GM19328 (cell line): ENCODE measurements around the gene PUS3.
A peak's percentile ranks its signal among the peaks of the same experiment; 100 is the strongest.

Experiments used
- ATAC-seq: cut with Tn5 transposase; IDR thresholded peaks from one replicate; pipeline ENCODE4 v1.9.1; 2021; ENCODE audit warnings: mild to moderate bottlenecking, moderate library complexity; ENCODE audit not compliant: unreplicated experiment

PUS3 gene, protein sequence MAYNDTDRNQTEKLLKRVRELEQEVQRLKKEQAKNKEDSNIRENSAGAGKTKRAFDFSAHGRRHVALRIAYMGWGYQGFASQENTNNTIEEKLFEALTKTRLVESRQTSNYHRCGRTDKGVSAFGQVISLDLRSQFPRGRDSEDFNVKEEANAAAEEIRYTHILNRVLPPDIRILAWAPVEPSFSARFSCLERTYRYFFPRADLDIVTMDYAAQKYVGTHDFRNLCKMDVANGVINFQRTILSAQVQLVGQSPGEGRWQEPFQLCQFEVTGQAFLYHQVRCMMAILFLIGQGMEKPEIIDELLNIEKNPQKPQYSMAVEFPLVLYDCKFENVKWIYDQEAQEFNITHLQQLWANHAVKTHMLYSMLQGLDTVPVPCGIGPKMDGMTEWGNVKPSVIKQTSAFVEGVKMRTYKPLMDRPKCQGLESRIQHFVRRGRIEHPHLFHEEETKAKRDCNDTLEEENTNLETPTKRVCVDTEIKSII

DNA sequence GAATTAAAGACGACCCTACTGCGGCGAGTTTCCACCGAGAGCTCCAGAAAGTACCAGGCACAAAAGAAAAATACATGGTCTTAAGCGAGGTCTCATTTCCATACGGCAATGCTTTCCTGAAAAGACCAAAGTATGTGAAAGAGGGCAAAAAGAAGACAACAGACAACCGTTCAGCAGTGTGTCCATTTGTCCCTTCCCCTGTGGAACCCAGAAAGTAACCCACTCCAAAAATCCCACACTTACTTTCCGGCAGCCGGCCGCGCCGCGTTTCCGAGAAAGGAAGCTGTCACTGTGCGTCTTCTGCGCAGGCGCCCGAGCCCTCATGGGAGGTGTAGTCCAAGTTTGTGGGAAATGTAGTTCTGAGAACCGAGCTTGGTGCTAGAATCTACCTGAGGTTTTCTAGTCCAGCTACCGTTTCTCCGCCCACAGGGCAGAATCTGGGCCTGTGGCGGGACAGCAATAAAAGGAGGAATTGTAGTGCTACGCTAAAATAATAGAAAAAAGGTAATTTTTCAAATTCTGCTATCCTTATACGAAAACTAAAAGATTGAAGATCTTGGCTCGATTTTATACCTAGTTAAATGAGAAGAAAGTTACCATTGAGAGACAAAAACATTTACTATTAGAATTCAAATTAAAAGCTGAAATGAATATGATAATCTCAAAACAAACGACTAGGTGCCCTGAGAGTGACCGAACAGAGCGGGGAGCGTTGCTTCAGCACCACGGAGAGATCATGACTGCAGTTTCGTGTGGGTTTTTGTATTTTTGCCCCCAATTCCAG is at the start of gene PUS3:
TSS of gene PUS3 (minus strand) at position 280 of the 784 bp plus-strand sequence. CDS start 6,922 bp downstream, outside the sequence.
- ATAC-seq = peak; percentile 93

DNA sequence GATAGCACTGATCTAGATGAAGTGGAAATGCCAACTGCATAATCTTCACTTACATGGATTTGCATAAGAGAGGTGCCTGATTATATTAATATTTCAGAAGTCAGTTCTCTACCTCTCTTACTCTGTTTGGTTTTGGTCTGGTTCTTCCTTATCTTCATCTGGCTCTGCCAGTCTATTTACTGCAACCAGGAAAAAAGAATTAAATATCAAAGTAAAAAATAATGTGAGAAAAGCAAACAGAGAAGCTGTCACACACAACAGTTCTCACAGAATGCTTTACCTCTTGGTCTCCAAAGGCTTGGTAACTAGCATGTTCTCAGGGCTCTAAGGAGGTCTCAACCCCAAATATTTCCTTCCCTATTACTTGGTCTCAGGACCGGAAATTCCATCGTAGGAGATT is 49.6 kb upstream of the PUS3 start:
- ATAC-seq = no peak

DNA sequence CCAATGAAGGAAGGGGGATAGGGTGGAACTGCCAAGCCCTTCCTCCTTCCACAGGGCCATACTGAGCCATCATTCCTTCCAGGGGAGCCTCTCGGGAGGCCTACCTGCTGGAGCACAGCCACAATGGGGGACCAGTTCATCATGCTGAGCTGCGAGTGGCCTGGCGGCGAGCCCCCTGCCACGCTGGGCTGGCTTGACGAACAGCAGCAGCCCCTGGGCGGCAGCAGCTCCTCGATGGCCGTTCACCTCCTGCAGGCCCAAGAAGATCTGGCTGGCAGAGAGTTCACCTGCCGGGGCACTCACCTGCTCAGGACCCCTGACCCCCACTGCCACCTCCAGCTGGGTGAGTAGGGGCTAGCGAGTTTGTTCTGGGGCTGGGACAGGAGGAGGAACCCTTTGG is 48.7 kb upstream of the PUS3 start:
- ATAC-seq = no peak

DNA sequence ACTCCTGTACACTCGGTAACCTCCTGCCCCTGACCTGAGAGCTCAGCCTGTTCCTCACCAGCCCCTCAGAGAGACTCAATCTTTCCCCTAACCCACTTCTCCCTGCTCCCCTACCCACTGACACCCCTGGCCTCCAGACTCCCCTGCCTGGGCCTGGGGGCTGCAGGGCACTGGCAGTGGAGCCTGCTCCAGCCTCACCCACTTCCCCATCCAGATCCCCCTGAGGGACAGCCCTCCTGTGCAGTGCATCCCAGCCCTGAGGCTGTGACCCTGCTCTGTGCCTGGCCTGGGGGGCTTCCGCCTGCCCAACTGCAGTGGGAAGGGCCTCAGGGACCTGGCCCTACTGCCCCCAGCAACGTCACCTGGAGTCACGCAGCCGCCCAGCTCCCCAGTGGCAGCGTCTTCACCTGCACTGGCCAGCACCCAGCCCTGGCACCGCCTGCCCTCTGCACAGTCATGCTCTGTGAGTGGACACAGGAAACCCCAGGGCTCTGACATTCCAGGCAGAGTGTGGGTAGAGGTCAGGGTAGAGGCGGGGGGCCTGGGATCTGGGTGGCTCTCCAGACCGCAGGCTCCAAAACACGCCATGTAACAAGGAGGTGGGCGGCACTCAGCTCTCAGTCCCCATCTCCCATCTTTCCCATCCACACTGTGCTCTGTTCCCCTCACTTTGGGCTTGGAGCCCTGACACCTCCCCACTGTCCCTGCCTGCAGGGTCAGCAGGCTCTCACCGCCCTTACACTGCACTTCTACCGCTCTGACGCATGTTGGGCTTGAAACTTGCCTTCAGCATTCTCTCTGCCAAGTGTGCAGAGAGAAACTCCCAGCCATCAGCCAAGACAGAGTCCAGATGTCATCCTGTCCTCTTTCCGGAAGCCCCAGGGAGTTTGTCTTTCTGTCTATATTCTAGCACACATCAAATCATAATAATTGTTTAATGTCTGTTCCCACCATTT is 48.0 kb upstream of the PUS3 start:
- ATAC-seq = no peak

DNA sequence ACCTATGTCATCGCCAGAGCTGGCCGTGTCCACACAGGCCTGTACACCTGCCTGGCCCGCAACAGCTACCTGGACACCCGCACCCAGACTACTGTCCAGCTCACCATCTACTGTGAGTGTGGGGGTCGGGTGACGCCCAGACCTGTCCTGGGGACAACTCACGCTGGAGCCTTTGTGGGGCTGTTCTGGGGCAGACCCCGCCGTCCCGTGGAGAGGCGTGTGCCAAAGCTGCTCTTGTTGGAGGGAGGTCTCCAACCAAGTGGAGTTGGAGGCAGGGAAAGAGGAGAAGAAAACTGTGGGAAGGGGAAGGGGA is 47.1 kb upstream of the PUS3 start:
- no peak for ATAC-seq

DNA sequence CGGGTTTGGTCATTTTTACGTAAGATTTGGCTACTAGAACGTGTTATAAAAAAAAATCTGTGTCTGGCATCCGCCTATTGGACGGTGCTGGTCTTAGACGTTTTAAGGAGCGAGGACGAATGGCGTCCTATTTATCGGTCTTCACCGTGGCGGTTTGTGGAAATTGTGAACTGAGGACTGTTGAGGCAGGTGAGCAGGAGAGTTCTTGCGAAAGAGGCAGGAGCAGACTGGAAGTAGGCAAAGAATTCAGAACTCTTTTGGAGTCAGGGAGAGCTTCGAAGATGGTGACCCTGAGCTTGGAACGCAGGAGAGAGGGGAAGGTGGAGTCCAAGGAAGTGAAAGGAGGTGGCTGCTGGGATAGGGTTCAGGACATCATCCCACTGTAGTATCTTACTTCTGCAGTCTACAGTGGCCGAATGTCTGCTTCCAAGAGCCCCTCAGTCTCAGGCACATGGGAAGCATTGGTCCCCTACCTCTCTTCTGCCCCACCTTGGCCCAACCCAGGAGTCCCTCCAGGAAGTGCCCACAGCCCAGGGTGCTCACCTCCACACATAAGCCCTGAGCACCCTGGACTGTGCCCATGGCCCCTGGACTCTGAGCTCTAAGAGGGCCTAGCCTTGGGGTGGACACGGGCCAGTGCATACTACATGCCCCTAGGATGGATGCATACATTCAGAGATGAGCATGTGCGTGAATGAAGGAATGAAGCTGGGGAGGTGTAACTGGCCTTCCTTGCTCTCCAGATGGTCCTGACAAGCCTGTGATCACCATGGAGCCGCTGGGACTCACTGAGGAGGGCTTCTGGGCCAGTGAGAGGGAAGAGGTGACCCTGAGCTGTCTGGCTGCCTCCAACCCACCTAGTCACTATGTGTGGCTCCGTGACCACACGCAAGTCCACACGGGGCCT is 46.5 kb upstream of the PUS3 start:
- ATAC-seq = no peak

DNA sequence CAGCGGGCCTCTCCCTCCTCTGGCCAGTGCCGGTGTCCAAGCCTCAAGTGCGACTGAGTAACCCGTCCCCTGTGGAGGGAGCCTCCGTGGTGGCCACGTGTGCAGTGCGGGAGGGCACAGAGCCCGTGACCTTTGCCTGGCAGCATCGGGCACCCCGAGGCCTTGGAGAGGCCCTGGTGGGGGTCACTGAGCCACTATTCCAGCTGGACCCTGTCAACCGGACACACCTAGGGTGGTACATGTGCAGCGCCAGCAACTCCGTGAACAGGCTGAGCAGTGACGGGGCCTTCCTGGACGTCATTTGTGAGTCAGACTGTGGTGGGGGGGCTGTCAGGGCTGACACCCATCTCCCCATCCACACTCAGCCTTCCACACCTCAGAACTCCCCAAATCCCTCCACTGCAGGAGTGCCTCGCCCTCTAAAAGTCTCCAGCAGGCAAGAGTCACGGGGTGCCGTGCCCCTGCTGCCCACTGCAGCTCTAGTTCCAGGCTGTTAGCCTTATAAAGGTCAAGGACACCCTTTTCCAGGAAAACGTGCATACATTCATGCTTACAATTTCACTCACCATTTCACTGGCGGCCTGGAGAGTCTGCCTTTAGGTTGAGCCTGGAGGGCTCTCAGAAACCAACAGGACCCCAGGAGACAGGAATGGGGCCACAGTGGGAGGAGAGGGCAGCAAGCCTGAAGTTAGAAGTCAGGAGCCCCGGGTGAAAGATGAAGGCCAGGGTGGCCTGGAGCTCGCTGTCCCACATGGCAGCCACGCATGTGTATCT is 45.5 kb upstream of the PUS3 start:
- ATAC-seq = no peak

DNA sequence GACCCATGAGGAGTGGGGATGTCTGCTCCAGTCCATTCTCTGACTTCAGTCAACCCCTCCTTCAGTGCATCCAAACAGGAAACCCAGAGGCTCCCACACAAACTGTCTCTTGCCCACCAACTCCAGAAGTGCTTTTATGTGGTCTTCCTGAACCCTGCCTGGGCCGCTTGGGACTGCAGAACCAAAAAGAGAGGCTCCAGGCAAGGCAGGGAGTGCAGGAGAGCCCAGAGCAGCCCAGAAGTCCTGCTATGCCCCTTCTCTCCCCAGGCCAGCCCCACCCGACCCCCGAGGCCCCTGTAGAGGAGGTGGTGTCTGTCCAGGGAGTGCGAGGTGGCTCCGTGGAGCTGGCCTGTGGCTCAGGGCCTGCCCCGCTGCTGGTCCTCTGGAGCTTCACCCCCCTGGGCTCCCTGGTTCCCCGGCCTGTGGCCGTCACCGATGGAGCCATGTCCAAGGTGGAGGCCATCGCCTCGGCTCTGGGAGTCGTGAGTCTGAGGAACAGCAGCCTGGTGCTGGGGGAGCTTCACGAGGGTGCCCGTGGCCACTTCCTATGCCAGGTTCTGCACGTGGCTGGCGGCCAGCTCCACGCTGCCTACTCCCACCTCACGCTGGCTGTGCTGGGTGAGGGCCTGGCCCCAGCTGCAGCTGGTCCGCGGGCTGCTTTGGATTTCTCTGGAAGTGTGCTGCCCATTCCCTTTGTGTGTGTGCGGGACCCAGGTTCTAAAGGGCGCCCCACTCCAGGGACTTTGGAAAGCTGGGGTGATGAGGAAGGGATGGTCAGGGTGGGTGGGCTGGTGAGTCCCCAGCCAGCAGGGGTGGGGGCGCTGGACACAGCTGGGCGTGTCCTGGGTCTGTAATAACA is 44.6 kb upstream of the PUS3 start:
- ATAC-seq = no peak

DNA sequence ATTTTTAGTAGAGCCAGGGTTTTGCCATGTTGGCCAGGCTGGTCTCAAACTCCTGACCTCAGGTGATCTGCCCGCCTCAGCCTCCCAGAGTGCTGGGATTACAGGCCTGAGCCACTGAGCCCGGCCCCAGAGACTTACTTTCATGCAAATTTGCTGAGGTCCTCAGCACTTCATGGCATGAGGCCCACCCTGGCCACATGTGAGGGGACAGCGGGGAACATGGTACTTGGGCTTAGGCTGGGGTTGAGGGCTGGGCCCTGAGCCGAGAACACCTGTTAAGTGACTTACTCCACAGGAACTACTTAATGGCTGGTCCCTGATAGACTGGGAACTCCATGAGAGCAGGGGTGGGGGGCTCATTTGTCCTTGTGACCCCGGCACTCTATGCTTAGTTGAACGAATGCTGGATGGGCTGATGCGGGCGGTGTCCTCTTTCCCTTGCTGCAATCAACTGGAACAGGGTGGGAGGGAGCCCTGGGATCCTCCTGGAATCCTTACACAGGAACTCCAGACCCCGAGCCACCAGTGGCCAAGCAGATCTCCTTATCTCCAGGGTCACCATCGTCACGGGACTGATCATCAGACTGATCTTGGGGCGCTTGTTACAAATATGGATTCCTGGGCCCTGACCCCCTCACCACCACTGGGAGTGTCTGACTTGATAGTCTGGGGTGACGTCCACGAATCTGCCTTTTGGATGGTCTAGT is 43.9 kb upstream of the PUS3 start:
- ATAC-seq = no peak

DNA sequence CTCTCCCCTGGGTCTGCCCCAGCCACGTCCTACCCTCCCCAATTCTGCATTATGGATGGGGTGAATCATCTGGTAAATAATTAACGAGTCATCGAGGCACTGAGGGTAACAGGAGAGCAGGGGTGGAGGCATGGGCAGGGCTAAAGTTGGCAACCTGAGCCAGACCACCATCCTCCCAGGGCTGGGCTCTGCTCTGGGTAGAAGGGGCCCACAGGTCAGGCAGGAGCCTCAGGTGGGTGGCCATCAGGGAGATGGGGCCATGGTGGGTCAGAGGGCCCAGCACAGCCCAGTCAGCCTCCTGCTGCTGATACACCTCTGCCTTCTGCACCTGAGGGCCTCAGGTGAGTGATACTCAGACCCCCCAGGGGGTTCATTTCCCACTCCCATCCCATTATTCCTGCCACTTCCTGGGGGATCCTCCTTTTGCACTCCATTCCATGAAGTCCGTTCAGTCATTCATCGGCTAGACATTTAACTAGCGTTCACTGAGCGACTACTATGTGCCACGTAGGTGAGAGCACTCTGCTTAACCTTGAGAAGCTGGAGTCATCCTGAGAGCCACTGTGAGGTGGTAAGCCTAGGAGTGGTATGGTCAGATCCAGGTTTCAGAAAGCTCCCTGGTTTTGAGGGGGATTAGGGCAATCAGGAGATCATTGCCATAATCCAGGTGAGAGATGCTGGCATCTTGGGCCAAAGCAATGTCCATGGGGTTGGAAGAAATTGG is 43.0 kb upstream of the PUS3 start, which contains the start of gene VSIG10L2:
TSS of gene VSIG10L2 (plus strand) at position 248 of the 724 bp plus-strand sequence. CDS start at position 260, 12 bp downstream.
- ATAC-seq = no peak

DNA sequence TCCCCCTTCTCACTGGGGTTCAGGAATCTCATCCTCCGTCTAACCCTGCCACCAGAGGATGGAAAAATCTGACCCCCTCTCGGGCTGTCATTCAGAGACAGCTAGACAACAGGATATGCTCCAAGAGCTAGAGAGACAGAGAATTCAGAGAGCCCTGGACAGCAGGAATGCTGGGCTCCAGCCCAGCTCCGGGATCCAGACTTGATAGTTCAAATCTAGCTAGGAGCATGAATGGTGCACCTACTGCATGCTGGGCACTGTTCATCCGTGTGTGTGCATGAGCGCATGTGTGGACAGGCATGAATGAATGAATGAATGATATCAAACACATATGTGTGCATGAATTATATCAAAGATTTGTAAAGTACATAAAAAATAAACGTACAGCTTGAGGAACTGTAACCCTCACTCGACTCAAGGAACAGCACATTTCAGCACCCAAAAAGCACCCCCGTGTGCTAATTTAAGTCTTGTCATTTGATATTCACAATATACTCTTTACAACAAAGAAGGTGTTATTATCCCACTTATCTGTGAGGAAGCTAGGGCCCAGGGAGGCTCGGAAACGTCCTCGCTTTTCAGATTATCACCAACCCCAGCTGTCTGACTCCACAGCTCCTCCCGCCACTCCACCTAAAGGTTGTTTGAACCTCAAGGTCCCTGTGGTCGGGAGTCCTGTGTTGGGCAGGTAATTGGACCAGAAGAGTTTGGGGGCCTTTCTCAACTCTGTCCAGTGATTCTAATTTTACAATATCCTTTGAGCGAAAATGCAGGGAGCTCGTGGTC is 42.2 kb upstream of the PUS3 start:
- no peak for ATAC-seq

DNA sequence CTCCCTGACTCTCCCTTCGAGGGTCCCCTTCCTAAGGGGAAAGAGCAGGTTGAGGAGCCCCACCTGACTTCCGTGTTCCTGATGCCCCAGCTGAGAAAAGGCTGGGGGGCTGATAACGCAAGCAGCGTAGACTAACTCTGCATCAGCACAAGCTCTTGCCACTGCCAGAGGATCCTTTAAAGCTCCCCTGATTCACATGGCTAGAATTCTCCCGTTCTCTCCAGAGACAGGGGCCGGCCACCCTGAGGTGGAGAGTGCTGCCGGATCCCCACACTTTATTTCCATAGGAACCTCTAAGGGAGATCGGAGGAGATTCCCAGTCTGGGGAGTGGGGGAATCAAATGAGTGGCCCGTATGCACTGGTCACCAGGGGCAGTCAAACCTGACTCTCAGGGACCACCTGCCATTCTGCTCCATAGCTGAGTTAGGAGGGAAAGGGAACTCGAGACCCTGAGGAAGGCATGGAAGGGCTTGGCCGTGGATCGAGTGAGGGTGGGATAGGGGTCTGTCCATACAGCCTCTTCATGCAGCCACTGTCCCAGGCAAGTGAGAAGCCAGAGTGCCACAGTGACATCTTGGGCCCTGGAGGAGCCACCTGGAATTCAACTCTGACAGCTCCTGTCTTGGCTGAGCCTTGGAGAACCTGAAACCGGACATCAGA is 41.5 kb upstream of the PUS3 start:
- no peak for ATAC-seq

DNA sequence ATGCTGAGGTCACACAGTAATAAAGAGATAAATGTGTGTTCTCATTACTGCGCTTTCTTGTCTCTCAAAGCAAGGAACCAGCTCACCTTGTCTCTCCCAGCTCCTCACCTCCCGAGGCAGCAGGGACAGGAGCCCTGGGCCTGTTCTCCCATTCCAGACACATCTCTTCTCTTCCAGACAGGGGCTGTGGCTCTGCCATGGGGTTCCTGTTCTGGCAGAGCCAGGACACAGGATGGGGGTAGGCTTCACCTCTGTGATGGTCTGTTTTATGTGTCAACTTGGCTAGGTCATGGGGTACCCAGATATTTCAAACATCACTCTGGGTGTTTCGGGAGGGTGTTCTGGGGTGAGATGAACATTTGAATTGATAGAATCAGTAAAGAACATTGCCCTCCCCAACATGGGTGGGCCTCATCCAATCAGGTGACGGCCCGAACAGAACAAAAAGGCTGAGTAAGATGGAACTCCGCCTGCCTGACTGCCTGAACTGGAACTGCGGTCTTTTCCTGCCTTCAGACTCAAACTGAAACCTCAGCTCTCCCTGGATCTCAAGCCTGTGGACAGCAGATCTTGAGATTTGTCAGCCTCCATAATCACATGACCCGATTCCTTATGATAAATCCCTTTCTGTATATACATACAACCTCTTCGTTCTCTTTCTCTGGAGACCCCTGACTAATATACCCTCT is 40.8 kb upstream of the PUS3 start:
- ATAC-seq = no peak

DNA sequence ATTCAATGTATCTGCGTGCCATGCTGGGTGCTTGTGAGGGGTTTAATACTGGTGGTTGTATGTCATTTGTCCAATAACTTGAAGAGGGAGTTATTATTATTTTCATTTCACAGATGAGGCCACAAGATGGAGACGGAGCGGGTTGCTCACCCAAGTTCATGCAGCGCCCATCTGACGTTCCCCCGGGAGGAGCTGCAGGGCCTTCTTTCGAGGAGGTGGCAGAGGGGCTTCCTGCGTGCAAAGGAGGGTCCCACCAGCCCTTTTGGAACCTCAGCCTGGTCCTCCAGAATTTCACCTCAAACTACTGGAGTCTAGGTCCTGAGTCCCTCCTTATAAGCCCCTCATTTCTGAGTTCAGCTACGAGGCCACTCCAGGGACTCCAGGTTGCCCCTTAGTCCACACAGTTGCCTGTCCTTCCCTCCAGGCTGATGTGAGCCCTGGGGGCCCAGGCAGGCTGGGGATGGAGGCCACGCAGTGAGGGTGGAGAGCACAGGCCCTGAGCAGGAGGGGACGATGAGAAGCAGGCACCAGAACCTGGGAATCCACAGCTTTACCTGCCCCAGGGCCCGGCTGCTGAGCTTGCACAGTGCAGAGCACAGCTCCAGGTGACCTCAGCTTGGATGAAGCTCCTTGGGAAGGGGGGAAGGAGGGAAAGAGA is 39.9 kb upstream of the PUS3 start:
- ATAC-seq = no peak
